ENCODE data around the gene SHC1.
"Not testable (repeated sequence)": the region's sequence is repeated elsewhere in the genome, so short reads cannot be mapped to it uniquely, and the experiment has no call there.

SHC1 gene

DNA sequence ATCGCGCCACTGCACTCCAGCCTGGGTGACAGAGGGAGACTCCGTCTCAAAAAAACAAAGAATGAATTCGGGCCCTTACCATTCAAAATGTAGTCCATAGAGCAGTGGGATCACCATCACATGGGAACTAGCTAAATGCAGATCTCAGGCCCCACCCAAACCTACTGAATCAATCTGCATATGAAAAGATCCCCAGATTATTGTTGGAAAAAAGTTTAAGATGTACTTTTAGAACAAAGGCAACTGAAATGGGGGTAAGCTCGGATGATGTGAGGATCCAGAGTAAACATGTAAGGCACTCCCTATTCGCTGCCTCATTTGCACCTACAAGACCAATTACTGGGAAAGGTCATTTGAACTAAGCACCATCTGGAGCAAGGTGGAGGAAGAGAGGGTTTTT is 11.8 kb upstream of the SHC1 start:
- H3K4me3 ChIP-seq (ENCODE audit: low read length), result peak overlapping the region; percentile 68
- no peak for DNase-seq (ENCODE audit: low read depth, low spot score)

DNA sequence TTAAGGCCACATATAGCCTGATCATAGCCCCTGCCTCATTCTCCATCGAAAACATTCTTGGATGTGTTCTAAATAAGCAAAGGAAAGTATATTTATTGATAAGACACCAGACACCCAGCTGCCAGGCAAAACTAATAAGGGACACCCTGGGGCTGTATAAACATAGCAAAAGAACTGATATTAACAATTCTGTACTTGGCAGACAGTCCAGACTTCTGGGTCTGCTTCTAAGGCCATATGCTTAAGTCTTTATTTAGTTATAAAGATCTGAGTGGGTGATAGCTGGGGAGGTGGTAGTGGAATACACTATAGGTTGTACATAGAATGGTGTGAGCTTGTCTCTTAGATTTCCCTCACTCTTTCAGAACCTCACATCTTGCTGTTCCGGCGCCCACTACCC is 7.8 kb upstream of the SHC1 start:
- H3K4me3 ChIP-seq (ENCODE audit: low read length), result no peak overlapping the region
- DNase-seq (ENCODE audit: low read depth, low spot score), result no peak

DNA sequence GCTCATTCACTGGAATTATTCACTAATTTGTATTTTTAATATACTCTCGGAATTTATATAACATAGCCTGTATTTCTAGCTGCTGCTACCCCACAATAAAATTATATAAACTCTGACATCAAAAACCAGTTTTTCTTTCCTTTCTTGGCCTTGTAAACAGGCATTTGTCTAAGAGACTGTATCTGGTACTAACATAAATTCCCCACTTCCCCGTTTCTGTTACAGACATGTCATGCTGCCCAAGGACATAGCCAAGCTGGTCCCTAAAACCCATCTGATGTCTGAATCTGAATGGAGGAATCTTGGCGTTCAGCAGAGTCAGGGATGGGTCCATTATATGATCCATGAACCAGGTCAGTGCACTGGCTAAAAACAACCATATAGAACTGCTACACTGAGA is 7.2 kb upstream of the SHC1 start:
- not testable (repeated sequence) for H3K4me3 ChIP-seq (ENCODE audit: low read length); DNase-seq (ENCODE audit: low read depth, low spot score)

DNA sequence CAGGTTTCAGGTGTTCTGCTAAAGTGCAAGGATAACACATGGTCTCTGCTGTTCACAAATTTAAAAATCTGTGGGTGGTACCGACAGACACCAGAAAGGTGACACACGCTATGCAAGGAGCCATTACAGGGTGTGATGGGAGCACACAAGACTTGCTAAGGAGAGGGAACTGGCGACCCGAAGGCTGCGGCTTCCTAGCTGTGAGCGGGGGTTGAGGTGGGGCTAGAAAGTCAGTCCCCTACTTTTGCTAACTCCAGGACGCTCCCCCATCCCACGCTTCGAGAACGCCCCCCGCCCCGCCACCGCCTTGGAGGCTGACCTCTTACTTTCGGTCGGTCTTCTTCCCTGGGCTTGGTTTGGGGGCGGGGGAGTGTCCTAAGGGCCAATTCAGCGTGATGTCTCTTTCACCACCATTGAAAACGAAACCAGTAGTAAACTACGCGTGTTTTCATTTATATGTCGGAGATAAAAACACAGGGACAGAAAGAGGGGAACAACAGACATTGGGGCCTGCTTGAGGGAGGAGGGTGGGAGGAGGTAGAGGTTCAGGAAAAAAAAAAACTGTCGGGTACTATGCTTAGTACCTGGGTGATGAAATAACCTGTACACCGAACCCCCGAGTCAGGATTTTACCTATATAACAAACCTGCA is 5.0 kb upstream of the SHC1 start:
- peak overlapping the region; percentile 80 for H3K4me3 ChIP-seq (ENCODE audit: low read length)
- no peak for DNase-seq (ENCODE audit: low read depth, low spot score)

DNA sequence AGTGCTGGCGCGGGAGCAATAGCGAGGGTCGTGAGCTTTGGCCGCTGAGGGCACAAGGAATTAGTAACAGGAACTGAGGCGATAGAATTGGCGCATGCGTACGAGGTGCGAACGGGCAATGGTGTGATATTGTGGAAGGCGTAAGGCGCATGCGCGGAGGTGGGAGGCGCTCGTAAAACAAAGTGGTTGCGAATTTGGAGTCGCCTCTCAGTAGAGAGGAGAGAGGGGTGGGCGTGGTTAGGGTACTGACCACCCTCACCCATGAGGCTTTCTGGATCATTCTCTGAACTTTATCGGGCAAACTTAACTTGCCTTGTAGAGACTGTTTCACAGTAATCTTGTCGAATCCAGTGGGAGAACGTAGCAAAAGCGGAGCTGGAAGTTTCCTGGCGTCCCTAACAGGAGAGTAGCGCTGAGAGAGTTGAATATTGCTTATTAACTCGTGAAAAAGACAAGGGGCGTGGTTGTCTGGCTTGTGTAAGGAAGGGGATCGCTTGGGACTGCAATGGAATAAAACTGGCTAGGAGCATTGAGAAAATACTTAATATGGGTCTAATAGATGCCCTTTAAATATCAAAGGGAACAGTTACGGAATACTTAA is 4.4 kb upstream of the SHC1 start:
- DNase-seq (ENCODE audit: low read depth, low spot score), result peak; percentile 95
- H3K4me3 ChIP-seq (ENCODE audit: low read length), result peak overlapping the region; percentile 80

DNA sequence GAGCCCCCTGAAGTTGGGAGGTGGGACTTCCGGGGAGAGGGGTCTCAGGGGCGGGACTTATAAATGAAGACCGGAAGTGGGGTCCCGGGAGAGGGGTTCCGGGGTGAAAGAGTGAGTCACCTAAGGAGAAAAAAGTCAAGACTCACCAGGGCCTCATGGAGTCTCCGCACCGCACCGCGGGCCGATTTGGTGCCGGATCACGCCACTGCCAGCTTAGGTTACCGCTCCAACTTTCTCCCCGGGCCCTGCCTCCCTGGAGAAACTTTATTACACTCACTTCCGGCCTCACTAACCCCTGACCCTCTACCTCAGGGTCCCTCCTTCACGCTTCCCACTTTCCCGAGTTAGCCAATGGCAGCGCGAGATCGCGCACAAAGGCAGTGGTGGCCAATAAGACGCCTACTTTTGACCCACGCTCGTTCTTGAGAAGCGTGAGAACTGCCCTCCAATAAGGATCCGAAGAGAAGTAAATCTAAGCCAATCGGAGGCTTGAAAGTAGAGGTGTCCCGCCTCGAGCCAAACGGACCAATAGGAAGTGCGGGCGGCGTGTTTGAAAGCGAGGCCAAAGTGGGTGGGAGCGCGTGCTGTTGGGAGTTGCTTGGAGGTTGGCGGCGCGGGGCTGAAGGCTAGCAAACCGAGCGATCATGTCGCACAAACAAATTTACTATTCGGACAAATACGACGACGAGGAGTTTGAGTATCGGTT is 3.7 kb upstream of the SHC1 start, which contains the start of gene CKS1B:
Gene CKS1B (plus strand): TSS at position 580 of the 706 bp plus-strand sequence. CDS start 65 bp downstream, at position 645.
- DNase-seq (ENCODE audit: low read depth, low spot score), result peak; percentile 100
- H3K4me3 ChIP-seq (ENCODE audit: low read length), result peak within 1 kb of the TSS; percentile 80

DNA sequence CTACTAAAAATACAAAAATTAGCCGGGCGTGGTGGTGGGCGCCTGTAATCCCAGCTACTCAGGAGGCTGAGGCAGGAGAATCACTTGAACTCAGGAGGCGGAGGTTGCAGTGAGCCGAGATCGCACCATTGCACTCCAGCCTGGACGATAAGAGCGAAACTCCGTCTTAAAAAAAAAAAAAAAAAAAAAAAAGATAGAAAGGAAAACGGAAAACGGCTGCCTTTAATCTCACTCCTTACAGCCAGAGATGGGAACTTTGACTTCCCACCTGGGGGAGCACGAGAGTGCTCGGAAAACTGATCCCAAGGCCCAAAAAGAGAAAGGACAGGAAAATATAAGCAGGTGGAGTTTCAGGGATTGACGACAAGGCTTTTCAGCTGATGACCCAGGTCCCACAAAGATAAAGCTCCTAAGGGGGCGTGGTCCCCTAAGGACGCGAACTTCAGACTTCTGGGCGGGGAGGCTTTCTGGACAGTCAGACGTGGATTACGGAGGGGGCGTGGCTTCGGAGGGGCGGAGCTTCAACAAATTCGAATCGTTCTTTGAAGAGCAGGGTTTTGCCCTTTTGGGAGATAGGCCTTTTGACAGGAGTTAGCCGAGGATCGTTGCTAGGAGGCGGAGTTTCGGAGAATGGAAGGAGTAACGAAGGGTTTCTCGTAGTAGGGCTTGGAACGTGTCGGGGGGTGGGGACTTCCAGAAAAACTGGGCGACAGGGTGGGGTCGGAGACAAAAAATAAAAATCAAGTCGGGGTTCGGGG is 3.0 kb upstream of the SHC1 start:
- peak overlapping the region; percentile 80 for H3K4me3 ChIP-seq (ENCODE audit: low read length)
- peak; percentile 88 for DNase-seq (ENCODE audit: low read depth, low spot score)

DNA sequence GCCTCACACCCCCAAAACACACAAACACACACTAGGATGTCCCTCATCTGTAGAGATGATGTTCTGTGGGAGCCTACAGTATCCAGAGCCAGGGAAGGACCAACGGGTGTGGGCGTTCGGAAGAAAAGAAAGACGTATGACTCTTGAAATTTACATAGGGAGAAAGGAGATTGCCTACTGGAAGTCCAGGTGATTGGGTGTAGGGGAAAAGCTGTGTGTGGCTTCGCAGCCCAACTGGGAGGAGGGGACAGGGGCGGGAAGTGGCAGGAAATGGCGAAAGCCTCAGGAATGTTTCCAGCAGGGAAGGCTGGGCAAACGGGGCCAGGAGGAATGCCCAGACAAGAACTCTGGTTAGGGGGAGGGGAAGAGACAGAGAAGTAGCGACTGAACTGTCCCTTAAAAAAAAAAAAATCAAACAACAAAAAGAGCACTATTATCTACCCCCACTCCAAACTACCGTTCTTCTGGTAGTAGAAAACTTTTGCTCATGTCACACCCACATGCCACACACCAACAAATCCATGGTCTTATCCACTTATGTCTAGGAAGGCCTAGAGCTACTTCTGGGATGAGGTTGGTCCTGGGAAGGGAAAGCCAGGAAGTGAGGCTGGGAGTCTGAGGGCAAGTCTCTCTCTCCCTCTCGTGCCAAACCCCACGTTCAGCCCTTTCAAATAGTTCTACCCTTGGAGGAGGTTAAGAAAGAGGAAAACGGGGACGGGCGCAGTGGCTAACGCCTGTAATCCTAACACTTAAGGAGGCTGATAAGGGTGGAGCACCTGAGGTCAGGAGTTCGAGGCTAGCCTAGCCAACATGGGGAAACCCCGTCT is 2.2 kb upstream of the SHC1 start:
- no peak for DNase-seq (ENCODE audit: low read depth, low spot score)
- H3K4me3 ChIP-seq (ENCODE audit: low read length), result peak overlapping the region; percentile 80

DNA sequence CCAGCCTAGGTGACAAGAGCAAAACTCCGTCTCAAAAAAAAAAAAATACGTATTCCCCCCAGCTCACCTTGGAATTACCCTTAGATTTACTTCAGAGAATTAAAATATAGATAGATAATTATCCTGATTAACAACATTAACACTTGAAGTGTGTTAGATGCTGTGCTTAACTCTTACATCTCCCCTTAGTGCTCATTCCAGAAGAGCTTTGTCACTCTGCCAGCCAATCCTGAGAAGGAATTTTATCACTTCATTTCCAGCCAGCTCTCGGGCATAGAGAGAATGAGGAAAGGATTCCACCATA is 1.6 kb upstream of the SHC1 start:
- no peak overlapping the region for H3K4me3 ChIP-seq (ENCODE audit: low read length)

DNA sequence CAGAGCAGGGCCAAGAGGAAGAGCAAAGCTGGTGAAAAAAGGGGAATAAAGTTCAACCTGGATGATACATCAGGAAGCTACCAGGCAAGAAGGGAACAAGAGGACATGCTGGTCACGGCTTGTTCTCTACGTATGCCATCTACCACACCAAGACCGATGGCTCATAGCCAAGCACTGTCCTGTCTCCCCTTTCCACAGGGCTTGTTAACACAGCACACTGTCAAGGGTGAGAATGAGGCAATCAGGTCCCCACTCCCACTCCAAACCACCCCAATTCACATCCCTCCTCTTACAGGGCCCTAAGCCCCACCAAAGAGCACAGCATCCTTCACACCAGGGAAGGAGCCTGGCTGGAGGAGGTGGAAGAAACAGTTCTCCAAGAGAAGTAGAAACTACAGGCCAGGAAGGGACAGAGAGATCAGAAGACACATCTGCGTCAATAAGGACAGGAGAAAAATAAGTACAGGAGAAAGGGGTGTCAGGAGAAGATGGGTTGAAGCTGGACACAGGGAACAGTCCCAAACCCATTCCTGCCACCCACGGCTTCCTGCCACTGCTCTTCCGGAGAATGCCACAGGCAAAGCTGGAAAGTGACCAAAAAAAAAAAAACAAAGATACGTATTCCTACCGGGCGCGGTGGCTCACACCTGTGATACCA is 923 bp upstream of the SHC1 start:
- H3K4me3 ChIP-seq (ENCODE audit: low read length), result no peak overlapping the region
- no peak for DNase-seq (ENCODE audit: low read depth, low spot score)

More for the DNA sequence above, 1.6 kb upstream of the SHC1 start:
- DNase-seq (ENCODE audit: low read depth, low spot score), result no peak

DNA sequence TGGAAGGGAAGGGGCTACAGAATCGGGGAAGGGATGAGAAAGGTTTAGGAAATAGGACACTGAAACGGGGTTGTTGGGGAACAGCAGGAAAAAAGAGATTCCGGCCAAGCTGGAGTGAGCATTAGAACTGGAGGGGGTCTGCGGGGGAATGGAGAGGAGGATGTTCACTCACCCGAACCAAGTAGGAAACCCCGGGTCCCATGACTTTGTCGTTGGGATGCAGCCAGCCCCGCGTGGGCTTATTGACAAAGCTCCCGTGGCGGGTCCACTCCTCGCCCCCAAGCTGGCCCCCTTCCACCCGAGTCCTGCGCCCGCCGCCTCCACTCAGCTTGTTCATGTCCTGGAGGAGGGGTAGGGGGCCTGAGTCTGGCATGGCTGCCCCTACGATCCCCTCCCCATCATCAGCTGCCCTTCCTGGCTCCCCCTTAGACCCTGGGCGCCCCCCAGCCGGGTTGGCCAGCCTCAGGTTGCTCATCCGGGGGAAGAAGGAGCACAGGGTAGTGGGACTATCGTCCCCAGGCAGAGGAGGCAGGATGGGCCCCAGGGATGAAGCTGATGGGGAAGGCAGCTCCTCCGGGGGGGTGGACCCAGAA is 591 bp downstream of the SHC1 start:
- H3K4me3 ChIP-seq (ENCODE audit: low read length), result no peak overlapping the region
- DNase-seq (ENCODE audit: low read depth, low spot score), result no peak

DNA sequence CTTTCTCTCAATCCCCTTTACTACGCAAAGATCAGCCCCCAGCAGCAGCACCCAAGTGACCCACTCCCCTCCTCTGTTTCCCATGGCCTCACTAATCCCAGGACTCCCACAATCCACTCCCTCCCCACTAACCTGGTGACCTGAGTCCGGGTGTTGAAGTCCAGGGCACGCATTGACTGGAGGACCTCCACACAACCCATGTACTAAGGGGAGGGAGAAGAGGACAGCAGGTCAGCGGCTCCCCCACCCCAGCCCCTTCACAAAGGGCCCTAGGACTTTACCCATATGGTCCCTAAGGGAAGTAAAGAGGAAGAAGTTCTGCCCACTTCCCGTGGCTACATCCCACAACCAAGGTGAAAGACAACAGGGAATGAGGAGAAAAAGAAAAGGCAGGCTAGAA is 1.3 kb downstream of the SHC1 start:
- no peak for DNase-seq (ENCODE audit: low read depth, low spot score)
- no peak overlapping the region for H3K4me3 ChIP-seq (ENCODE audit: low read length)

DNA sequence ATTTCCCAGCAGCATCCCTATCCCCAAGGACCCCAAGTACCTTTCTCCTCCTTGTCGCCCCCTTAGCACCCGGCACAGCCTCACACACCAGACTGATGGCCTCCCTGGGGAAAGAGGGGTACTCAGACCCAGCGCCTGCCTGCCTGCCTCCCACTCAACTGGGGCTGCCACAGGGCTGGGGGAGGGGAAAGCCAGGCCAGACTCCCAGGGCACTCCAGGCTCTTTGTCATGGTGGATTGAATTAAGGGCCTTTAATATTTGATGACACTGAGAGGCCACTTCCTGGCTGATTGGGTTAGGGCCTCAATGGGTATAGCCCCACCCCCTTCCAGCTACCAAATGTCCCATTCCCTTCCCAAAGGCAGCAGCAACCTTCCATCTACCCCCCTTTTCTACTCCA is 1.8 kb downstream of the SHC1 start:
- H3K4me3 ChIP-seq (ENCODE audit: low read length), result no peak overlapping the region
- DNase-seq (ENCODE audit: low read depth, low spot score), result no peak

DNA sequence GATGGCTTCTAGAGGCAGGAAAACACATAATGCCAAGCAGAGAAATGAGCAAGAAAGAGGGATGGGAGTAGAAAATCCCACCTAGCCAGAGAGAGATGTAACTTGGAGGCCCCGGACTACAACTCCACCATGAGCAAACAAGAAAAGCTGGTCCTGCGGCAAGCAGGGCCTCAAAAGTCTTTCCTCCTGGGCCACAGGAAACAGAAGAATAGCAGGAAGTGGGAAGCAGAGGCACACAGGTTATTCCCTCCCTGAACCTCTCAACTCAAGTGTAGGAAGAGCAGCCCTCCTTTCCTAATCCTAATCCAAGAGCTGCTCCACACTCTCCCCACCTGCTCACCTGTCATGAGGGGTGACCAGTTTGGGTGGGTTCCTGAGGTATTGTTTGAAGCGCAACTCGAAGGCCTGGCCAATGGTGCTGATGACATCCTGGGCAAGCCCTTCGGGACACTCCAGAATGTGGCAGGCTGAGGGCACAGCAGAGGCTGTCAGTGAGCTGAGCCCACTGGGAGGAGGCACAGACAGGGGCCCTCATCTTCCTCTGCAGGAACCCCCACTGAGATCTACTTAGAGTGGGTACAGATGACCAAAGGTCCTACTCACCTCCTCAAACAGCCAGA is 3.1 kb downstream of the SHC1 start:
- DNase-seq (ENCODE audit: low read depth, low spot score), result no peak
- no peak overlapping the region for H3K4me3 ChIP-seq (ENCODE audit: low read length)

DNA sequence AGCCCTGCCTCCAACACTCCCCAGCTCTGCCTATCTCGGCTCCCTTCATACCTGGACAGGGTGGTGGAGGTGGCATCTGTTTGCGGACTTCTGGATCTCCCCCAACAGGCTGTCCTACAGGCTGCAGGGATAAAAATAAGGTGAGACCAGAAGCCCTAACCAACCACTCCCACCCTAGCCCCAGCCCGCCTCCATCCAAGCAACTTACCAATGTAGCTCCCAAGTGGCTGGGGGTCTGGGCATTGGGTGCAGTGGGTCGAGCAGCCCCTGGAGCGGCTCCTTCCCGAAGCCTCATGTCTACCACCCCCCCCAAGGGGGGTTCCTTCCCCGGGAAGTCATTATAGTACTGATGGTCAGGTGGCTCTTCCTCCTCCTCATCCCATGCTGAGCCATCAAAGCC is 4.4 kb downstream of the SHC1 start:
- H3K4me3 ChIP-seq (ENCODE audit: low read length), result no peak overlapping the region
- no peak for DNase-seq (ENCODE audit: low read depth, low spot score)

DNA sequence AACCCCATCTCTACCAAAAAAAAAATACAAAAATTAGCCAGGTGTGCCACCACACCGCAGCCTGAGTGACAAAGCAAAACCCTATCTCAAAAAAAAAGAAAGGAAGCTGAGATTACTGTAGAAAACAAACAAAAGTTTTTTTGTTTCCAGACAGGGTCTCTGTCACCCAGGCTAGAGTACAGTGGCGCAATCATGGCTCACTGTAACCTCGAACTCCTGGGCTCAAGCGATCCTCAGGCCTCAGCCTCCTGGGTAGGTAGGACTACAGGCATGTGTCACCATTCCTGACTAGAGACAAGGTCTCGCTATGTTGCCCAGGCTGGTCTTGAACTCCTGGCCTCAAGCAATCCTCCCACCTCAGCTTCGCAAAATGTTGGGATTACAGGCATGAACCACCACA is 6.2 kb downstream of the SHC1 start:
- no peak for DNase-seq (ENCODE audit: low read depth, low spot score)
- no peak overlapping the region for H3K4me3 ChIP-seq (ENCODE audit: low read length)

DNA sequence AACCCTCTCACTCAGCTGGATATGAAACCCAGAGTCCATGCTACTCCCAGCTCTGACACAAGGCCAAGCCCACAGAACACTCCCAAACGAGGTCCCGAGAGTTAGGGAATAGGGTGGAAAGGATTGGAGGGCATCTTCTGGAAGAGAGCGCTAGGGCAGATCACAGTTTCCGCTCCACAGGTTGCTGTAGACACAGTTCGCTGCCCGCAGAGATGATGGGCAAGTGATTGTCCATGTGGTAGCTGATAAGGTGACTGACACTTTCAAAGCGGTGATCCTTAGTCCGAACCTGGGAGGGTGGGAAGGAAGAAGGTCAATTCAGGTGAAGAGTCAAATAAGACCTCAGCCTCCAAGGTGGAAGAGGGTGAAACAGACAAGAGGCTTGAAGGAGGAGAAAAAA is 6.9 kb downstream of the SHC1 start:
- no peak overlapping the region for H3K4me3 ChIP-seq (ENCODE audit: low read length)
- no peak for DNase-seq (ENCODE audit: low read depth, low spot score)

DNA sequence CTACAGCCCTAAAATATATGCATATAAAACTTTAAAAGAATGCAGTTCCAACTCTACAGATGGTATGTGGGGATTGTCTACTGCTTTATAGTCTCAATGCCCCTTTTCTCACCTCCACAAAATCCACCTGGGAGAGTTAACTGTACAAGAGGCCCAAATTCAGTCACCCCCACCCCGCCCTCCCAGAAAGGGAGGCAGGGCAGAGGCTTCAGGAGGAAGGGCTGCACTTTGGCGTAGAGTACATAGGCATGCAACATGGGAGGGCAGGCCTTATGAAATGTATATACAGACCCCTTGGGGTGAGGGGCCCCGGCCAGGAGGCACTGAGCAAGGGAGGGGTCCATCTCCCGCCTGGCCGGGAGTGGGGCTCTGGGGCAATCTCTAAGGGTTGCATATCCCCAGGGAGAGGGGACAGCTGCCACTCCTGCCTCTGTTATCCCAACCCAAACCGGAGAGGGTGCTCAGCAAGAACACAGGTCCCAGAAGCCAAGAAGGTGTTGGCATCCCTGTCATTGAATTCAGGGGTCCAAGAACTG is 7.7 kb downstream of the SHC1 start:
- H3K4me3 ChIP-seq (ENCODE audit: low read length), result peak overlapping the region; percentile 62

More for the DNA sequence above, 7.7 kb downstream of the SHC1 start:
- no peak for DNase-seq (ENCODE audit: low read depth, low spot score)
